Activated T-cell treated with anti-CD3 and anti-CD28 coated beads, Interleukin-2, amount 50 U/mL, for 72 hours (primary cell): ENCODE results near the gene WWOX. TPM values are rescaled to one million over a fixed set of nuclear protein-coding genes. Genes with fewer than 3 reads are reported as not detected.

Experiments
- ATAC-seq, 2 donors: fragments of 150-1000 bp; cut with Tn5 transposase; replicated peaks in 1 of 2; 2 replicates each; pipeline ENCODE4 v1.10.0; 2021; ENCODE audit warnings: moderate library complexity in 2 of 2, mild to moderate bottlenecking in 1 of 2
- DNase-seq, 2 donors: peaks; one replicate each; pipeline ENCODE4 v3.0.0; 2021 to 2022; ENCODE audit warnings: mixed read lengths in 1 of 2
- H3K27ac Mint-ChIP-seq: one replicate; pipeline ENCODE4 v1.8.0; 2022; ENCODE audit warnings: mild to moderate bottlenecking, moderate library complexity, mixed read lengths
- H3K27me3 Mint-ChIP-seq: one replicate; pipeline ENCODE4 v1.8.0; 2022; ENCODE audit warnings: low read depth, mixed read lengths
- H3K36me3 Mint-ChIP-seq, 2 donors: one replicate each; pipeline ENCODE4 v1.8.0; 2022; ENCODE audit warnings: mixed read lengths in 2 of 2, mild to moderate bottlenecking in 1 of 2; ENCODE audit not compliant: insufficient read depth in 2 of 2
- H3K4me1 Mint-ChIP-seq: one replicate; pipeline ENCODE4 v1.8.0; 2022; ENCODE audit warnings: low read depth, mixed read lengths
- H3K4me3 Mint-ChIP-seq, 2 donors: one replicate each; pipeline ENCODE4 v1.8.0; 2022; ENCODE audit warnings: mild to moderate bottlenecking in 2 of 2, mixed read lengths in 2 of 2, moderate library complexity in 2 of 2
- H3K9me3 Mint-ChIP-seq, 2 donors: one replicate each; pipeline ENCODE4 v1.8.0; 2022; ENCODE audit warnings: mixed read lengths in 2 of 2
- total RNA-seq, 2 donors: library from RNA; stranded (reverse); gene quantifications; one replicate each; pipeline ENCODE4 v1.2.3, GENCODE V29; 2022

WWOX gene
- total RNA-seq, 2 donors from 2014 or later, result 21.2 to 21.5 TPM

GRCh38 chr16:78638371-78638770 lies 538.9 kb downstream of the WWOX start:
- DNase-seq (no peak), ATAC-seq (no peak)
- no peaks in the 10 kb centered on the region for H3K27me3 Mint-ChIP-seq
- no peaks in the 10 kb centered on the region for H3K36me3 Mint-ChIP-seq
- H3K27ac Mint-ChIP-seq, result no peak overlapping the region
- H3K9me3 Mint-ChIP-seq, result no peaks in the 10 kb centered on the region
- H3K4me3 Mint-ChIP-seq, result no peak overlapping the region
- H3K4me1 Mint-ChIP-seq, result peaks cover 6% of the 10 kb centered on the region

- ATAC-seq, result peak; percentile 41 to 72
- Mint-ChIP-seq H3K27ac (peak overlapping the region; percentile 3), H3K4me3 (no peak overlapping the region), H3K36me3 (no peaks in the 10 kb centered on the region), H3K4me1 (peaks cover 6% of the 10 kb centered on the region), H3K9me3 (no peaks in the 10 kb centered on the region), H3K27me3 (no peaks in the 10 kb centered on the region)
- peak in 1 of 2 donors; percentile 5 for DNase-seq
Measured at GRCh38 chr16:78639775-78640174, 540.3 kb downstream of the WWOX start.

GRCh38 chr16:78640886-78641285 lies 541.4 kb downstream of the WWOX start:
- Mint-ChIP-seq H3K4me3 (no peak overlapping the region), H3K27ac (no peak overlapping the region), H3K27me3 (no peaks in the 10 kb centered on the region), H3K36me3 (no peaks in the 10 kb centered on the region), H3K4me1 (peaks cover 6% of the 10 kb centered on the region), H3K9me3 (no peaks in the 10 kb centered on the region)
- no peak for DNase-seq
- ATAC-seq, result no peak

GRCh38 chr16:78641433-78641832 lies 542.0 kb downstream of the WWOX start:
- ATAC-seq (no peak), DNase-seq (no peak)
- Mint-ChIP-seq H3K4me1 (peaks cover 6% of the 10 kb centered on the region), H3K4me3 (no peak overlapping the region), H3K36me3 (no peaks in the 10 kb centered on the region), H3K9me3 (no peaks in the 10 kb centered on the region), H3K27ac (no peak overlapping the region), H3K27me3 (no peaks in the 10 kb centered on the region)

- Mint-ChIP-seq H3K4me1 (peaks cover 6% of the 10 kb centered on the region), H3K27ac (no peak overlapping the region), H3K9me3 (no peaks in the 10 kb centered on the region)
Measured at GRCh38 chr16:78642621-78643285, 543.3 kb downstream of the WWOX start.

DNA sequence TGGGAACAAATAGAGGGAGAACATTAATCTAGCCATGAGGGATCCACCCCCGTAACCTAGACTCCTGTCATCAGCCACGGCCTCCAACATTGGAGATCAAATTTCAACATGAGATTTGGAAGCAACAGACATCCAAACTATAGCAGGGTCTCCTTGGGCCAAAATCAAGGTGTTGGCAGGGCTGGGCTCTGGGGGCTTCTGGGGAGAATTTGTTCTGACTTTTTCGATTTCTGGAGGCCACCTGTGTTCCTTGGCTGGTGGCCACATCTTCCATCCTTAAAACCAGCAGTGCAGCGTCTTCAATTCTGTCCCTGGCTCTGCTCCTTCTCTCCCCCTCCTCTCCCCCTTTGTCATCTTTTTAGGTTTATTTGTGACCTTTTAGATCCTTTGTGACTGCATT lies 546.2 kb downstream of the WWOX start:
- H3K9me3 Mint-ChIP-seq, result no peaks in the 10 kb centered on the region
- no peaks in the 10 kb centered on the region for H3K4me1 Mint-ChIP-seq
- H3K27me3 Mint-ChIP-seq, result no peaks in the 10 kb centered on the region

More at GRCh38 chr16:78642621-78643285, 543.3 kb downstream of the WWOX start:
- Mint-ChIP-seq H3K27me3 (no peaks in the 10 kb centered on the region), H3K36me3 (no peaks in the 10 kb centered on the region), H3K4me3 (no peak overlapping the region)
- DNase-seq, result no peak
- no peak for ATAC-seq

GRCh38 chr16:78647019-78647418 lies 547.6 kb downstream of the WWOX start:
- no peak overlapping the region for H3K4me3 Mint-ChIP-seq
- H3K27ac Mint-ChIP-seq, result no peak overlapping the region
- DNase-seq, result no peak

More for the DNA sequence above, 546.2 kb downstream of the WWOX start:
- Mint-ChIP-seq H3K4me3 (no peak overlapping the region), H3K27ac (no peak overlapping the region), H3K36me3 (no peaks in the 10 kb centered on the region)
- DNase-seq, result no peak
- ATAC-seq, result no peak

DNA sequence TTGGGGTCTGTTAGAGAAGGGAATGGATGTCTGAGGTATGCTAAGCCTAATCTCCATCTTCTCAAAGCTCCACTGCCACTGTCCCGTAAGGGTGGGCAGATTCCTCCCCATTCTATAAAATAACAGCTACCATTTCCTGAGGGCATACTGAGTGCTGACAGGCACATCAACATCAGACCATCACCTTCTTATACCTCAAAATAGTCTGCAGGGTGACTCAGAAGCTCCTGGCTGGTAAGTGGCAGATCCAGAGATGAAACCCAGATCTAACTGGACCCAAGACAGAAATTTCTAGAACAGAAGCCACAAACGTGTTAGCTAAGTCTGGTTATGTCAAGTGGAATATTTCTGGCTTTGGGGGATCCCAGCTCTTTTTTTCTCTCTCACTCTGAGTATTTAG lies 548.0 kb downstream of the WWOX start:
- H3K36me3 Mint-ChIP-seq, result no peaks in the 10 kb centered on the region
- H3K4me3 Mint-ChIP-seq, result no peak overlapping the region
- no peaks in the 10 kb centered on the region for H3K27me3 Mint-ChIP-seq
- ATAC-seq, result no peak
- no peaks in the 10 kb centered on the region for H3K9me3 Mint-ChIP-seq
- no peak overlapping the region for H3K27ac Mint-ChIP-seq
- DNase-seq, result no peak
- no peaks in the 10 kb centered on the region for H3K4me1 Mint-ChIP-seq

More at GRCh38 chr16:78647019-78647418, 547.6 kb downstream of the WWOX start:
- H3K27me3 Mint-ChIP-seq, result no peaks in the 10 kb centered on the region
- no peak for ATAC-seq
- no peaks in the 10 kb centered on the region for H3K36me3 Mint-ChIP-seq
- no peaks in the 10 kb centered on the region for H3K4me1 Mint-ChIP-seq
- H3K9me3 Mint-ChIP-seq, result no peaks in the 10 kb centered on the region

GRCh38 chr16:78648517-78648916 lies 549.1 kb downstream of the WWOX start:
- Mint-ChIP-seq H3K4me1 (no peaks in the 10 kb centered on the region), H3K27ac (no peak overlapping the region), H3K36me3 (no peaks in the 10 kb centered on the region), H3K9me3 (no peaks in the 10 kb centered on the region), H3K27me3 (no peaks in the 10 kb centered on the region), H3K4me3 (no peak overlapping the region)
- no peak for DNase-seq
- no peak for ATAC-seq

DNA sequence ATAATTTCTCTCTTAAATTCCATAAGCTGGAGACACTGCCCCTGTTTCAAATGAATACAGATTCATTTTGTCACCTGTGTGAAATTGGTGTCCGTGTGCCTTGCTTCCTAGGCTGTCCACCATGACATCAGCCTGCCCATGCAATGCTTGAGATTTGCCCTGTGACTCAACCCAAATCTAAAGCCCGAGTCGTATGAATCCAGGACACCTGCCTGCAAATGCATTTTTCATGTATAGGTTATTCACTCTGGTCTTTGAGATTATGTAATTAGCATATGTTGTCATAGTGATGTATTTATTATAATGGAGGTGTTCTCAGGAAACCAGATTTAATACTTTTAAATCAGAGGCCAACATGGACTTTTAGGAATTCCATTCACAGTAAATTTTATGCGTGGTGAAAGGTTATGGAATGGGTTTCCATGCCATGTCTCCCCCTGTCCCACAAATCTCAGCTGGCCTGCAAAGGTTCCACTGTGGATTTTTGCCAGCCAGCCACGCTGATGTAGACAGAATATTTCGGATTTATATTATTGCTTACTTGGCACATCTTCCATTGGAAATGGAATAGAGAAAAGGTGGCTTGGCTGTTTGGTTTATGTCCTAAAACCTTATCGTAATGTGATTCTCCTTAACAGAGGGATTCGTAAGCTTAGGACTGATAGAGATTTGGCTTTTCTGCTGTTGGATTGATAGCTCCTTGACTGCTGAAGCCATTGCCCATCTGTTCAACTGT lies 551.1 kb downstream of the WWOX start:
- no peak overlapping the region for H3K4me3 Mint-ChIP-seq
- no peak for DNase-seq
- H3K4me1 Mint-ChIP-seq, result no peaks in the 10 kb centered on the region
- H3K27ac Mint-ChIP-seq, result no peak overlapping the region
- no peaks in the 10 kb centered on the region for H3K36me3 Mint-ChIP-seq
- H3K9me3 Mint-ChIP-seq, result no peaks in the 10 kb centered on the region
- no peak for ATAC-seq
- H3K27me3 Mint-ChIP-seq, result no peaks in the 10 kb centered on the region

DNA sequence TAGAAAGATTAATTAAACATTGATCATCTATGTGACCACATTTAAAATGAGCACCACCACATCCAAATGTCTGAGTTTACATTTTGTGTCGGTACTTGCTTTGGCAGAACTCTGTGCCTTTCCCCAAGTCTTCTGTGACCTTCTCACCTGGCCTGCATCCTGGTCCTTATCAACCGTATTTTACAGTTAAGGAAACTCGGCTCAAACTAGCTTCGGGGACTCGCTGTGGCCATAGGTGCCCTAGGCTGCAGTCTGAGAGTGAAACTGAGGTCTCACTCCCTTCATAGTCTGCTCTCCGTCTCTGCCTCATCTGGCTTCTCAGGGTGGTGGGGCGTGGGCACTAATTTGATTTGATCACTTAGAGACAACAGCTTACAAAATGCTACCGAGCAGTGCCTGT lies 555.5 kb downstream of the WWOX start:
- H3K4me3 Mint-ChIP-seq, result no peak overlapping the region
- no peak overlapping the region for H3K27ac Mint-ChIP-seq
- no peaks in the 10 kb centered on the region for H3K4me1 Mint-ChIP-seq
- no peaks in the 10 kb centered on the region for H3K36me3 Mint-ChIP-seq
- ATAC-seq (no peak), DNase-seq (no peak)
- H3K27me3 Mint-ChIP-seq, result no peaks in the 10 kb centered on the region
- H3K9me3 Mint-ChIP-seq, result no peaks in the 10 kb centered on the region

- Mint-ChIP-seq H3K4me3 (no peak overlapping the region), H3K36me3 (no peaks in the 10 kb centered on the region), H3K4me1 (no peaks in the 10 kb centered on the region), H3K9me3 (no peaks in the 10 kb centered on the region), H3K27me3 (no peaks in the 10 kb centered on the region), H3K27ac (no peak overlapping the region)
- DNase-seq (no peak), ATAC-seq (no peak)
Measured at GRCh38 chr16:78655331-78656113, 556.1 kb downstream of the WWOX start.

DNA sequence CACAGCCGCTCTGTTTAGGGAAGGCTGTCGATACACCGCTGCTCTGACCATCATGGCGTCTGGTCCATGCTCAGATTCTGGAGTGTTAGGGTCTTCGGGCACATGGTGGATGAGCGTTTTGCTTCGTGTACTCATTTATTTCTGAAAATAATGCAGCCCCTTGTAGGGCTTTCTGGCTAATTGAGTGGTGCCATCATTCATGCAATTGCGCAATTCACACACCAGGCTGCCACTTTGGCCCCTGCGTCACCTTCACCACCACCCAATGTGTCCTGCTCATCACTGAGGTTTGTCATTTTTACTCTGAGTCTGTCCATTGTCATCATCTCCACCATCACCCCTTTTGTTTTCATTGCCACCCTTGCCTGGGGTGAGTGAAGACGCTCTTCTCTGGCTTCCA lies 557.4 kb downstream of the WWOX start:
- Mint-ChIP-seq H3K36me3 (no peaks in the 10 kb centered on the region), H3K4me3 (no peak overlapping the region), H3K27me3 (no peaks in the 10 kb centered on the region), H3K9me3 (no peaks in the 10 kb centered on the region), H3K4me1 (no peaks in the 10 kb centered on the region), H3K27ac (no peak overlapping the region)
- no peak for DNase-seq
- no peak for ATAC-seq
